Osteoblast (primary cell): Measurements from ENCODE around the gene TRABD2A. TPM values are rescaled to one million over a fixed set of nuclear protein-coding genes. Genes with fewer than 3 reads are reported as not detected.

Experiments used
- DNase-seq: peaks from one replicate; pipeline ENCODE4 v3.0.0; 2011; ENCODE audit warnings: low spot score, mixed read lengths; ENCODE audit not compliant: insufficient read length; ENCODE audit errors: missing footprints
- H2AFZ ChIP-seq: 2 replicates; pipeline ENCODE4 v1.6.0; 2011; ENCODE audit warnings: mild to moderate bottlenecking, low read length
- H3K27ac ChIP-seq: 2 replicates; pipeline ENCODE4 v1.5.1; 2011; ENCODE audit warnings: mild to moderate bottlenecking, low read depth, low read length, moderate library complexity
- H3K27me3 ChIP-seq: 2 replicates; pipeline ENCODE4 v1.6.0; 2012; ENCODE audit warnings: mild to moderate bottlenecking, control low read depth, inconsistent platforms, low read length, moderate library complexity; ENCODE audit not compliant: insufficient read depth
- H3K36me3 ChIP-seq: 2 replicates; pipeline ENCODE4 v1.5.1; 2011; ENCODE audit warnings: mild to moderate bottlenecking, low read length, control low read depth, moderate library complexity; ENCODE audit not compliant: insufficient read depth
- H3K4me1 ChIP-seq: 2 replicates; pipeline ENCODE4 v1.5.1; 2011; ENCODE audit warnings: mild to moderate bottlenecking, low read length, control low read depth, moderate library complexity; ENCODE audit not compliant: insufficient read depth
- H3K4me2 ChIP-seq: 2 replicates; pipeline ENCODE4 v1.6.0; 2011; ENCODE audit warnings: mild to moderate bottlenecking, low read length; ENCODE audit not compliant: insufficient read depth
- H3K4me3 ChIP-seq: fragments of 200-600 bp; sonication (generic); 3 replicates; pipeline ENCODE4 v1.5.1; 2012; ENCODE audit warnings: mild to moderate bottlenecking, low read length, inconsistent platforms; ENCODE audit not compliant: insufficient read depth
- H3K79me2 ChIP-seq: 2 replicates; pipeline ENCODE4 v1.6.0; 2012; ENCODE audit warnings: mild to moderate bottlenecking, low read length, control low read depth, inconsistent platforms; ENCODE audit not compliant: insufficient read depth
- H3K9me3 ChIP-seq: 2 replicates; pipeline ENCODE4 v1.5.1; 2011; ENCODE audit warnings: low read depth, low read length, control low read depth
- H4K20me1 ChIP-seq: 2 replicates; pipeline ENCODE4 v1.6.0; 2012; ENCODE audit warnings: mild to moderate bottlenecking, low read length, control low read depth; ENCODE audit not compliant: insufficient read depth
- total RNA-seq: library from RNA; depleted of rRNA; stranded (reverse); fragments of >200 nt; gene quantifications from 2 replicates; pipeline ENCODE4 v1.2.3, GENCODE V29; 2012
- TF ChIP-seq, protein P1 (sequence below): IDR thresholded peaks from 2 replicates; pipeline ENCODE4 v1.5.1; 2011; ENCODE audit warnings: mild to moderate bottlenecking, low read depth, low read length, moderate library complexity; ENCODE audit errors: extremely low read depth

TRABD2A gene
- total RNA-seq, 1 donor, result 2.9 TPM

DNA sequence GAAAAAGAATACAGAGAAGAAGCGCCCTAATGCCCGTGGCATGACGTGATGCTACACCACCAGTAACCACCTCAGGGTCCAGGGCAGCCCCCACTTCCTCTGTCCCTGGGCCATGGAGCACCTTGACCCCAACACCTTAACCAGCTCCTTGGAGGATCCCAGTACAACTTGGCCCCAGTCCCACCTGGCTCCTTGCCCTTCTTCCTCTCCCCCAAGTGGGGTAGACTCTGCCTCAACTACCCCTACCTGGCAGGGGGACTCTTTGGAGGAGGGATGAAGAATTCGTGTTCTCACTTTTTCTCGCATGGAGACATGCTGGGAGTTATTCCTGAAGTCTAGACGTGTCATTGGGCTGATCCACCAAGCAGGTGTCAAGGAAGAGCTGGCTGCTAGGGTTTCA lies 18.9 kb downstream of the TRABD2A start:
- Histone ChIP-seq H3K4me1 (no peaks in the 10 kb centered on the region), H3K27me3 (no peaks in the 10 kb centered on the region), H3K79me2 (no peaks in the 10 kb centered on the region), H3K4me3 (no peak overlapping the region), H3K9me3 (no peaks in the 10 kb centered on the region), H3K4me2 (no peak overlapping the region), H4K20me1 (no peaks in the 10 kb centered on the region), H3K27ac (no peak overlapping the region), H2AFZ (no peak overlapping the region), H3K36me3 (no peaks in the 10 kb centered on the region)
- DNase-seq, result no peak
- TF ChIP-seq, protein P1, sequence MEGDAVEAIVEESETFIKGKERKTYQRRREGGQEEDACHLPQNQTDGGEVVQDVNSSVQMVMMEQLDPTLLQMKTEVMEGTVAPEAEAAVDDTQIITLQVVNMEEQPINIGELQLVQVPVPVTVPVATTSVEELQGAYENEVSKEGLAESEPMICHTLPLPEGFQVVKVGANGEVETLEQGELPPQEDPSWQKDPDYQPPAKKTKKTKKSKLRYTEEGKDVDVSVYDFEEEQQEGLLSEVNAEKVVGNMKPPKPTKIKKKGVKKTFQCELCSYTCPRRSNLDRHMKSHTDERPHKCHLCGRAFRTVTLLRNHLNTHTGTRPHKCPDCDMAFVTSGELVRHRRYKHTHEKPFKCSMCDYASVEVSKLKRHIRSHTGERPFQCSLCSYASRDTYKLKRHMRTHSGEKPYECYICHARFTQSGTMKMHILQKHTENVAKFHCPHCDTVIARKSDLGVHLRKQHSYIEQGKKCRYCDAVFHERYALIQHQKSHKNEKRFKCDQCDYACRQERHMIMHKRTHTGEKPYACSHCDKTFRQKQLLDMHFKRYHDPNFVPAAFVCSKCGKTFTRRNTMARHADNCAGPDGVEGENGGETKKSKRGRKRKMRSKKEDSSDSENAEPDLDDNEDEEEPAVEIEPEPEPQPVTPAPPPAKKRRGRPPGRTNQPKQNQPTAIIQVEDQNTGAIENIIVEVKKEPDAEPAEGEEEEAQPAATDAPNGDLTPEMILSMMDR, result no peak

DNA sequence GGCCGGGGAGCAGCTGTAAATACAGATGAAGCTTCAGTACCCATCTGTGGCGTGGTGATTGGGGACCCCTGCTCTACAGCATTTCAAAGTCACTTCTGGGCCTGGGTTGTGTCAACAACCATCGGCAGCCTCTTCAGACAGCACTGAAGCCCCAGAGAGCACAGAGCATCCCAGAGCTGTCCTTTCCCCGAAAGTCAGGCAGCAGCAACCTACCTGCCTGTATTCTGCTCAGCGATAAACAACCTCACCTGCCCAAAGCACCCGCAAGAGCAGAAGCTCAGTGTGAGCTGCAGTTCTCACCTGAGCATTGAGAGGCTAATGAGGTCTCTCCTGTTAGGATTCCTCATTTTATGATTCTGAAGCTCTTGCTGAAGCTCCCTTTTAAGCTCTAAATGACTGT lies 19.3 kb downstream of the TRABD2A start:
- no peaks in the 10 kb centered on the region for H3K4me1 ChIP-seq
- H3K9me3 ChIP-seq, result no peaks in the 10 kb centered on the region
- H3K79me2 ChIP-seq, result no peaks in the 10 kb centered on the region
- no peak for DNase-seq
- no peak overlapping the region for H2AFZ ChIP-seq
- H3K36me3 ChIP-seq, result no peaks in the 10 kb centered on the region
- H4K20me1 ChIP-seq, result no peaks in the 10 kb centered on the region
- H3K27me3 ChIP-seq, result no peaks in the 10 kb centered on the region
- no peak overlapping the region for H3K4me2 ChIP-seq
- TF ChIP-seq, protein P1, result no peak
- no peak overlapping the region for H3K27ac ChIP-seq
- H3K4me3 ChIP-seq, result no peak overlapping the region

DNA sequence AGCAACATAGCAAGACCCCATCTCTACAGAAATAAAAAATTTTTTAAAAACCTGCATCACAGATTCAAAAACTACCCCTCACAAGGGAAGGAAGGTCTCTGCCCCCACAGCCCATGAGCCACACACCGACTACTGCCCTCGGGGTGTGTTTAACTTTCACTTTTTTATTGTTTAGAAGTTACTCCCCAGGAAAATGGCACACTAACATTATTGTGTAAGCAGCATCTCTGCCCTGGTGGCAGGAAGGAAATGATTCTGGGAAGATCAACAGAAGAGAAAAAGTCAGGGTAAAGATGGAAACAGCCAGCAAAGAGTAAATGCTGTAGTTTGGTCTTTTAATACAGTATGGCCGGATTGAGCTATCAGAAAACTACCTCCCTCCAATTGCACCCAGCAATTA lies 21.9 kb downstream of the TRABD2A start:
- Histone ChIP-seq H3K4me2 (no peak overlapping the region), H3K4me1 (no peaks in the 10 kb centered on the region), H3K4me3 (no peak overlapping the region), H3K27ac (no peak overlapping the region), H3K9me3 (no peaks in the 10 kb centered on the region), H2AFZ (no peak overlapping the region), H3K27me3 (no peaks in the 10 kb centered on the region), H3K79me2 (no peaks in the 10 kb centered on the region), H4K20me1 (no peaks in the 10 kb centered on the region), H3K36me3 (no peaks in the 10 kb centered on the region)
- DNase-seq, result no peak
- TF ChIP-seq, protein P1, result no peak

DNA sequence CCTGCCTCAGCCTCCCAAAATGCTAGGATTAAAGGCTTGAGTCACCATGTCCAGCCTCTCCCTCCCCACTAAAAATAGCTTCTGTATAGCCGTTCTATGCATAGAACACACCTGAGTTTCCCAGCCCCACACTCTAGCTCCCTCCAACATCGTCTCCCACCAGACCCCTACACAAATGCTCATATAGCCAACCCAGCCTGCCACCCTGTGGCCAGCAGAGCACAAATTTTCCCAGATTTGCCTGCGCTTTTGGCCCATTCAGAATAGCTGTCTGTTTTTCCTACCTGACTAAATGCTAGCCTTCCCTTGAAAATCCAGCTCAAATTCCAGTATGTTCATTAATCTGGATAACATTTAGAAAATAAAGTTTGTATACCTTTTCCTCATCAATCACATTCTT lies 22.8 kb downstream of the TRABD2A start:
- H3K4me3 ChIP-seq, result no peak overlapping the region
- DNase-seq, result no peak
- no peak overlapping the region for H2AFZ ChIP-seq
- H3K27me3 ChIP-seq, result no peaks in the 10 kb centered on the region
- no peak overlapping the region for H3K4me2 ChIP-seq
- no peaks in the 10 kb centered on the region for H4K20me1 ChIP-seq
- no peak overlapping the region for H3K27ac ChIP-seq
- H3K79me2 ChIP-seq, result no peaks in the 10 kb centered on the region
- H3K9me3 ChIP-seq, result no peaks in the 10 kb centered on the region
- H3K36me3 ChIP-seq, result no peaks in the 10 kb centered on the region
- no peaks in the 10 kb centered on the region for H3K4me1 ChIP-seq
- TF ChIP-seq, protein P1, result peak; percentile 30
